GM08714 (cell line): ENCODE results near the gene SH3BP1.

Experiments
- H3K4me3 ChIP-seq: fragments of 200-500 bp; sonication (Bioruptor generic); 2 replicates; pipeline ENCODE4 v1.5.1; 2014; ENCODE audit warnings: mild to moderate bottlenecking, low read length, inconsistent platforms
- ZNF274 ChIP-seq: IDR thresholded peaks from 2 replicates; pipeline ENCODE4 v1.6.1; 2012; ENCODE audit warnings: mild to moderate bottlenecking, low read depth, low read length

The SH3BP1 gene

GRCh38 chr22:37633625-37634416 is 5.6 kb upstream of the SH3BP1 start:
- no peak for TF ChIP-seq ZNF274

GRCh38 chr22:37634417-37634924 is 5.0 kb upstream of the SH3BP1 start:
- no peak for TF ChIP-seq ZNF274
- H3K4me3 ChIP-seq, result no peak overlapping the region; the same call in 1 of the 2 replicates

More at GRCh38 chr22:37633625-37634416, 5.6 kb upstream of the SH3BP1 start:
- no peak overlapping the region; the same call in 1 of the 2 replicates for H3K4me3 ChIP-seq

- H3K4me3 ChIP-seq, result no peak overlapping the region
Observed at GRCh38 chr22:37635157-37635556, 4.3 kb upstream of the SH3BP1 start.

GRCh38 chr22:37636186-37636948 is 3.1 kb upstream of the SH3BP1 start:
- H3K4me3 ChIP-seq, result no peak overlapping the region
- no peak for TF ChIP-seq ZNF274

More at GRCh38 chr22:37635157-37635556, 4.3 kb upstream of the SH3BP1 start:
- no peak for TF ChIP-seq ZNF274

GRCh38 chr22:37636949-37637273 is 2.6 kb upstream of the SH3BP1 start:
- TF ChIP-seq ZNF274, result no peak
- H3K4me3 ChIP-seq, result no peak overlapping the region

GRCh38 chr22:37638391-37639069 is 939 bp upstream of the SH3BP1 start:
- H3K4me3 ChIP-seq, result peak overlapping the region; percentile 78; the same call in 1 of the 2 replicates
- TF ChIP-seq ZNF274, result no peak

- peak overlapping the region; percentile 78 for H3K4me3 ChIP-seq
- no peak for TF ChIP-seq ZNF274
Observed at GRCh38 chr22:37639771-37640590, 512 bp downstream of the SH3BP1 start.

- no peak for TF ChIP-seq ZNF274
- peak overlapping the region; percentile 78 for H3K4me3 ChIP-seq
Observed at GRCh38 chr22:37640591-37641560, 1.4 kb downstream of the SH3BP1 start.

GRCh38 chr22:37641561-37641949 is 2.1 kb downstream of the SH3BP1 start:
- H3K4me3 ChIP-seq, result no peak overlapping the region
- no peak for TF ChIP-seq ZNF274

- TF ChIP-seq ZNF274, result no peak
- no peak overlapping the region for H3K4me3 ChIP-seq
Observed at GRCh38 chr22:37643225-37643847, 3.9 kb downstream of the SH3BP1 start.

- no peak for TF ChIP-seq ZNF274
- no peak overlapping the region for H3K4me3 ChIP-seq
Observed at GRCh38 chr22:37647317-37647716, 7.8 kb downstream of the SH3BP1 start.

GRCh38 chr22:37647928-37648327 is 8.5 kb downstream of the SH3BP1 start:
- TF ChIP-seq ZNF274, result no peak
- no peak overlapping the region for H3K4me3 ChIP-seq
